Measurements from ENCODE around the gene NAT9.

DNA sequence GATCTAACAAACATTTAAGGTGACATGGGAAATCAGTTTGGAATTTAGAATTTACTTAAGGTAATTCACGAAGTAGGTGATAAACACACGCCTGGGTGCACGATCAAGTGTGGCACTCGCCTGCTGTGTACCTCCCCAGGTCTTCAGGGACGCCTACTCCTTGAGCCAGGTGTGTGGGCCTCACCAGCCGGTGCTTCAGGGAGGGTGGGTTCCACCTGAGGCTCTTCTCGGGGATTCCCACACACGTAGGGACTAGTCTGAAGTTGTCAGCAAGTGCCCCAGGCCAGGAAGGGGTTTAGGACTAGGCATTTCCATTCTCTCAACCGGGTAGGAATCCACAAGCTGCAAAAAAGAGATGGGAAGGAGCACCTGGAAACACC, 9.8 kb upstream of the NAT9 start:
- TF ChIP-seq ZNF114 (tag by site-specific recombination; IDR thresholded peaks at IDR 0.05), result no peak
- TF ChIP-seq REPIN1 (tag by site-specific recombination; IDR thresholded peaks at IDR 0.05; ENCODE audit: low read depth), result no peak
- TF ChIP-seq ZNF701 (tag by site-specific recombination; IDR thresholded peaks at IDR 0.05), result no peak
- TF ChIP-seq ZNF449 (tag by site-specific recombination; IDR thresholded peaks at IDR 0.05), result no peak
- no peak for TF ChIP-seq CTCF (tag by site-specific recombination; IDR thresholded peaks at IDR 0.05)
- TF ChIP-seq ZNF274 (IDR thresholded peaks at IDR 0.05; ENCODE audit: low read length), result no peak
- no peak for TF ChIP-seq ZNF274 (tag by site-specific recombination; IDR thresholded peaks at IDR 0.05; ENCODE audit: borderline replicate concordance)
- TF ChIP-seq SP2 (tag by site-specific recombination; IDR thresholded peaks at IDR 0.05), result no peak
- TF ChIP-seq ZNF223 (tag by site-specific recombination; IDR thresholded peaks at IDR 0.05), result no peak
- TF ChIP-seq ZNF658 (tag by site-specific recombination; IDR thresholded peaks at IDR 0.05), result no peak
- no peak for TF ChIP-seq ZNF37A (tag by site-specific recombination; IDR thresholded peaks at IDR 0.05)
- no peak for TF ChIP-seq KLF1 (tag by site-specific recombination; IDR thresholded peaks at IDR 0.05)
- TF ChIP-seq ZNF629 (tag by site-specific recombination; IDR thresholded peaks at IDR 0.05), result no peak
- TF ChIP-seq ZBTB21 (tag by site-specific recombination; IDR thresholded peaks at IDR 0.05), result no peak
